Loucy (cell line): ENCODE measurements around the gene TESK1.

Experiments
- H2AFZ ChIP-seq: fragments of 200-600 bp; sonication (generic); 2 replicates; pipeline ENCODE4 v1.6.0; 2016; ENCODE audit warnings: antibody characterized with exemption, mild to moderate bottlenecking, low read length, moderate library complexity
- H3F3A ChIP-seq: fragments of 200-600 bp; 2 replicates; pipeline ENCODE4 v1.6.0; 2016; ENCODE audit warnings: antibody characterized with exemption, low read depth, mild to moderate bottlenecking
- H3K27me3 ChIP-seq: fragments of 200-600 bp; sonication (generic); 2 replicates; pipeline ENCODE4 v1.6.1; 2014; ENCODE audit warnings: low read length, mild to moderate bottlenecking; ENCODE audit not compliant: insufficient read depth, poor library complexity, severe bottlenecking
- H3K36me3 ChIP-seq: fragments of 200-600 bp; sonication (generic); 2 replicates; pipeline ENCODE4 v1.6.1; 2016; ENCODE audit warnings: low read length; ENCODE audit not compliant: insufficient read depth
- H3K4me1 ChIP-seq: fragments of 200-600 bp; sonication (generic); 2 replicates; pipeline ENCODE4 v1.5.1; 2014; ENCODE audit warnings: low read length, mild to moderate bottlenecking; ENCODE audit not compliant: insufficient read depth, poor library complexity, severe bottlenecking
- H3K4me2 ChIP-seq: fragments of 200-600 bp; sonication (generic); 2 replicates; pipeline ENCODE4 v1.6.0; 2014; ENCODE audit warnings: antibody characterized with exemption, low read length, low read depth, mild to moderate bottlenecking; ENCODE audit not compliant: poor library complexity, severe bottlenecking
- H3K4me3 ChIP-seq: fragments of 200-600 bp; sonication (generic); 2 replicates; pipeline ENCODE4 v1.5.1; 2014; ENCODE audit warnings: low read length, mild to moderate bottlenecking, mixed read lengths; ENCODE audit not compliant: poor library complexity, severe bottlenecking
- H3K79me2 ChIP-seq: fragments of 200-600 bp; sonication (generic); 2 replicates; pipeline ENCODE4 v1.6.1; 2014; ENCODE audit warnings: low read length; ENCODE audit not compliant: insufficient read depth
- H3K9ac ChIP-seq: fragments of 200-600 bp; sonication (generic); 2 replicates; pipeline ENCODE4 v1.6.0; 2014; ENCODE audit warnings: mild to moderate bottlenecking, low read depth, low read length, moderate library complexity; ENCODE audit not compliant: poor library complexity, severe bottlenecking
- H3K9me2 ChIP-seq: fragments of 200-600 bp; sonication (generic); replicated peaks from 2 replicates; pipeline ENCODE4 v1.6.1; 2016; ENCODE audit warnings: low read depth, low read length, mixed read lengths
- H3K9me3 ChIP-seq: fragments of 200-600 bp; sonication (generic); 2 replicates; pipeline ENCODE4 v1.6.1; 2014; ENCODE audit warnings: mild to moderate bottlenecking, antibody characterized with exemption, low read length, low read depth; ENCODE audit not compliant: insufficient read depth
- H4K20me1 ChIP-seq: fragments of 200-600 bp; sonication (generic); 2 replicates; pipeline ENCODE4 v1.6.0; 2014; ENCODE audit warnings: antibody characterized with exemption, low read length, mild to moderate bottlenecking; ENCODE audit not compliant: insufficient read depth, poor library complexity, severe bottlenecking
- CTCF ChIP-seq: fragments of 200-600 bp; sonication (generic); conservative IDR thresholded peaks from 2 replicates; pipeline ENCODE4 v1.5.1; 2014; ENCODE audit warnings: mild to moderate bottlenecking, antibody characterized with exemption, low read length
- EZH2phosphoT487 ChIP-seq: fragments of 200-600 bp; IDR thresholded peaks from 2 replicates; pipeline ENCODE4 v1.6.1; 2018; ENCODE audit warnings: antibody characterized with exemption, mild to moderate bottlenecking, moderate library complexity, borderline replicate concordance

The TESK1 gene

GRCh38 chr9:35598866-35599590 is 6.0 kb upstream of the TESK1 start:
- H3K27me3 ChIP-seq, result no peaks in the 10 kb centered on the region
- no peaks in the 10 kb centered on the region for H3K9me3 ChIP-seq
- no peak overlapping the region for H3K4me2 ChIP-seq
- no peaks in the 10 kb centered on the region for H3K36me3 ChIP-seq
- no peaks in the 10 kb centered on the region for H3K9me2 ChIP-seq
- no peaks in the 10 kb centered on the region for H4K20me1 ChIP-seq
- no peak overlapping the region for H3K4me3 ChIP-seq
- peaks cover 15% of the 10 kb centered on the region for H3K79me2 ChIP-seq
- no peaks in the 10 kb centered on the region for H3F3A ChIP-seq
- no peak overlapping the region for H2AFZ ChIP-seq
- peaks cover 18% of the 10 kb centered on the region for H3K4me1 ChIP-seq
- no peak overlapping the region for H3K9ac ChIP-seq
- TF ChIP-seq EZH2phosphoT487, result no peak
- TF ChIP-seq CTCF, result no peak

- Histone ChIP-seq H3K9me2 (no peaks in the 10 kb centered on the region), H3K4me3 (no peak overlapping the region), H3F3A (no peaks in the 10 kb centered on the region), H3K4me2 (no peak overlapping the region), H3K9ac (no peak overlapping the region), H3K79me2 (peaks cover 15% of the 10 kb centered on the region), H2AFZ (no peak overlapping the region), H4K20me1 (no peaks in the 10 kb centered on the region), H3K4me1 (peaks cover 25% of the 10 kb centered on the region), H3K27me3 (no peaks in the 10 kb centered on the region), H3K36me3 (no peaks in the 10 kb centered on the region), H3K9me3 (no peaks in the 10 kb centered on the region)
- no peak for TF ChIP-seq EZH2phosphoT487
- peak; percentile 43; the same call in 1 of the 2 replicates for TF ChIP-seq CTCF
Observed at GRCh38 chr9:35599763-35600604, 5.1 kb upstream of the TESK1 start.

GRCh38 chr9:35603506-35603985 is 1.5 kb upstream of the TESK1 start:
- no peak for TF ChIP-seq EZH2phosphoT487
- Histone ChIP-seq H4K20me1 (peaks cover 19% of the 10 kb centered on the region), H3F3A (no peaks in the 10 kb centered on the region), H3K4me3 (peak overlapping the region; percentile 82), H2AFZ (peak overlapping the region; percentile 90), H3K79me2 (peaks cover 45% of the 10 kb centered on the region), H3K36me3 (no peaks in the 10 kb centered on the region), H3K9me2 (no peaks in the 10 kb centered on the region), H3K27me3 (no peaks in the 10 kb centered on the region), H3K4me2 (peak overlapping the region; percentile 89), H3K9me3 (no peaks in the 10 kb centered on the region), H3K4me1 (peaks cover 43% of the 10 kb centered on the region), H3K9ac (peak overlapping the region; percentile 89)
